ENCODE measurements around the gene ZNF354B. TPM values are rescaled to one million over a fixed set of nuclear protein-coding genes. Genes with fewer than 3 reads are reported as not detected.

The ZNF354B gene
- total and polyA plus RNA-seq, 2 experiments from 2014 or later = 9.0 to 12.3 TPM

DNA sequence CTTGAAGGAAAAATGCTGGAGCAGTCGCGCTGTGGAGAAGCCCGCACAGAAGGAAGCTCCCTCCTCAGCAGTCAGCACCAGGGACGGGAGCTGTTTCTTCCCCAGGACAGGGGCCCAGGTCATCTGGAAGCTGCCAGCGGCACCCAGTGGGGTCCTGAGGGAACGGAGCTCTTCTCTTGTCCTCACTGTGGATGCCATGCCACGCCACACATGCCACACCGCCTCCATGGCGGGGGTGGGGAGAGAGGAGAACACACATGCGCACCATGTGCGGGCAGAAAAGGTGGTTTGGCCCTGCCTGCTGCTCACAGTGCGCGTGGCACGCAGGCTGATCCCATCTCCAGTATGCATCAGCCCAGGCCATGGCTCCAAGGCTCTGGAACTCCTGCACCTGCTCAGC, 41.7 kb upstream of the ZNF354B start (continued):
- TF ChIP-seq, protein P1, sequence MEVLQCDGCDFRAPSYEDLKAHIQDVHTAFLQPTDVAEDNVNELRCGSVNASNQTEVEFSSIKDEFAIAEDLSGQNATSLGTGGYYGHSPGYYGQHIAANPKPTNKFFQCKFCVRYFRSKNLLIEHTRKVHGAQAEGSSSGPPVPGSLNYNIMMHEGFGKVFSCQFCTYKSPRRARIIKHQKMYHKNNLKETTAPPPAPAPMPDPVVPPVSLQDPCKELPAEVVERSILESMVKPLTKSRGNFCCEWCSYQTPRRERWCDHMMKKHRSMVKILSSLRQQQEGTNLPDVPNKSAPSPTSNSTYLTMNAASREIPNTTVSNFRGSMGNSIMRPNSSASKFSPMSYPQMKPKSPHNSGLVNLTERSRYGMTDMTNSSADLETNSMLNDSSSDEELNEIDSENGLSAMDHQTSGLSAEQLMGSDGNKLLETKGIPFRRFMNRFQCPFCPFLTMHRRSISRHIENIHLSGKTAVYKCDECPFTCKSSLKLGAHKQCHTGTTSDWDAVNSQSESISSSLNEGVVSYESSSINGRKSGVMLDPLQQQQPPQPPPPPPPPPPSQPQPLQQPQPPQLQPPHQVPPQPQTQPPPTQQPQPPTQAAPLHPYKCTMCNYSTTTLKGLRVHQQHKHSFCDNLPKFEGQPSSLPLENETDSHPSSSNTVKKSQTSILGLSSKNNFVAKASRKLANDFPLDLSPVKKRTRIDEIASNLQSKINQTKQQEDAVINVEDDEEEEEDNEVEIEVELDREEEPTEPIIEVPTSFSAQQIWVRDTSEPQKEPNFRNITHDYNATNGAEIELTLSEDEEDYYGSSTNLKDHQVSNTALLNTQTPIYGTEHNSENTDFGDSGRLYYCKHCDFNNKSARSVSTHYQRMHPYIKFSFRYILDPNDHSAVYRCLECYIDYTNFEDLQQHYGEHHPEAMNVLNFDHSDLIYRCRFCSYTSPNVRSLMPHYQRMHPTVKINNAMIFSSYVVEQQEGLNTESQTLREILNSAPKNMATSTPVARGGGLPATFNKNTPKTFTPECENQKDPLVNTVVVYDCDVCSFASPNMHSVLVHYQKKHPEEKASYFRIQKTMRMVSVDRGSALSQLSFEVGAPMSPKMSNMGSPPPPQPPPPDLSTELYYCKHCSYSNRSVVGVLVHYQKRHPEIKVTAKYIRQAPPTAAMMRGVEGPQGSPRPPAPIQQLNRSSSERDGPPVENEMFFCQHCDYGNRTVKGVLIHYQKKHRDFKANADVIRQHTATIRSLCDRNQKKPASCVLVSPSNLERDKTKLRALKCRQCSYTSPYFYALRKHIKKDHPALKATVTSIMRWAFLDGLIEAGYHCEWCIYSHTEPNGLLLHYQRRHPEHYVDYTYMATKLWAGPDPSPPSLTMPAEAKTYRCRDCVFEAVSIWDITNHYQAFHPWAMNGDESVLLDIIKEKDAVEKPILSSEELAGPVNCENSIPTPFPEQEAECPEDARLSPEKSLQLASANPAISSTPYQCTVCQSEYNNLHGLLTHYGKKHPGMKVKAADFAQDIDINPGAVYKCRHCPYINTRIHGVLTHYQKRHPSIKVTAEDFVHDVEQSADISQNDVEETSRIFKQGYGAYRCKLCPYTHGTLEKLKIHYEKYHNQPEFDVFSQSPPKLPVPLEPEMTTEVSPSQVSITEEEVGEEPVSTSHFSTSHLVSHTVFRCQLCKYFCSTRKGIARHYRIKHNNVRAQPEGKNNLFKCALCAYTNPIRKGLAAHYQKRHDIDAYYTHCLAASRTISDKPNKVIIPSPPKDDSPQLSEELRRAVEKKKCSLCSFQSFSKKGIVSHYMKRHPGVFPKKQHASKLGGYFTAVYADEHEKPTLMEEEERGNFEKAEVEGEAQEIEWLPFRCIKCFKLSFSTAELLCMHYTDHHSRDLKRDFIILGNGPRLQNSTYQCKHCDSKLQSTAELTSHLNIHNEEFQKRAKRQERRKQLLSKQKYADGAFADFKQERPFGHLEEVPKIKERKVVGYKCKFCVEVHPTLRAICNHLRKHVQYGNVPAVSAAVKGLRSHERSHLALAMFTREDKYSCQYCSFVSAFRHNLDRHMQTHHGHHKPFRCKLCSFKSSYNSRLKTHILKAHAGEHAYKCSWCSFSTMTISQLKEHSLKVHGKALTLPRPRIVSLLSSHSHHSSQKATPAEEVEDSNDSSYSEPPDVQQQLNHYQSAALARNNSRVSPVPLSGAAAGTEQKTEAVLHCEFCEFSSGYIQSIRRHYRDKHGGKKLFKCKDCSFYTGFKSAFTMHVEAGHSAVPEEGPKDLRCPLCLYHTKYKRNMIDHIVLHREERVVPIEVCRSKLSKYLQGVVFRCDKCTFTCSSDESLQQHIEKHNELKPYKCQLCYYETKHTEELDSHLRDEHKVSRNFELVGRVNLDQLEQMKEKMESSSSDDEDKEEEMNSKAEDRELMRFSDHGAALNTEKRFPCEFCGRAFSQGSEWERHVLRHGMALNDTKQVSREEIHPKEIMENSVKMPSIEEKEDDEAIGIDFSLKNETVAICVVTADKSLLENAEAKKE (CRISPR knock-in tag; IDR thresholded peaks at IDR 0.05) = no peak
- TF ChIP-seq, protein P2, sequence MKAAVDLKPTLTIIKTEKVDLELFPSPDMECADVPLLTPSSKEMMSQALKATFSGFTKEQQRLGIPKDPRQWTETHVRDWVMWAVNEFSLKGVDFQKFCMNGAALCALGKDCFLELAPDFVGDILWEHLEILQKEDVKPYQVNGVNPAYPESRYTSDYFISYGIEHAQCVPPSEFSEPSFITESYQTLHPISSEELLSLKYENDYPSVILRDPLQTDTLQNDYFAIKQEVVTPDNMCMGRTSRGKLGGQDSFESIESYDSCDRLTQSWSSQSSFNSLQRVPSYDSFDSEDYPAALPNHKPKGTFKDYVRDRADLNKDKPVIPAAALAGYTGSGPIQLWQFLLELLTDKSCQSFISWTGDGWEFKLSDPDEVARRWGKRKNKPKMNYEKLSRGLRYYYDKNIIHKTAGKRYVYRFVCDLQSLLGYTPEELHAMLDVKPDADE (IDR thresholded peaks at IDR 0.05) = no peak
- TF ChIP-seq JUNB (IDR thresholded peaks at IDR 0.05; ENCODE audit: unreplicated experiment) = no peak
- TF ChIP-seq CREB1 (CRISPR knock-in tag; IDR thresholded peaks at IDR 0.05; ENCODE audit: low read depth) = no peak
- TF ChIP-seq NANOG (IDR thresholded peaks at IDR 0.05; ENCODE audit: borderline replicate concordance) = no peak
- TF ChIP-seq, protein P3, sequence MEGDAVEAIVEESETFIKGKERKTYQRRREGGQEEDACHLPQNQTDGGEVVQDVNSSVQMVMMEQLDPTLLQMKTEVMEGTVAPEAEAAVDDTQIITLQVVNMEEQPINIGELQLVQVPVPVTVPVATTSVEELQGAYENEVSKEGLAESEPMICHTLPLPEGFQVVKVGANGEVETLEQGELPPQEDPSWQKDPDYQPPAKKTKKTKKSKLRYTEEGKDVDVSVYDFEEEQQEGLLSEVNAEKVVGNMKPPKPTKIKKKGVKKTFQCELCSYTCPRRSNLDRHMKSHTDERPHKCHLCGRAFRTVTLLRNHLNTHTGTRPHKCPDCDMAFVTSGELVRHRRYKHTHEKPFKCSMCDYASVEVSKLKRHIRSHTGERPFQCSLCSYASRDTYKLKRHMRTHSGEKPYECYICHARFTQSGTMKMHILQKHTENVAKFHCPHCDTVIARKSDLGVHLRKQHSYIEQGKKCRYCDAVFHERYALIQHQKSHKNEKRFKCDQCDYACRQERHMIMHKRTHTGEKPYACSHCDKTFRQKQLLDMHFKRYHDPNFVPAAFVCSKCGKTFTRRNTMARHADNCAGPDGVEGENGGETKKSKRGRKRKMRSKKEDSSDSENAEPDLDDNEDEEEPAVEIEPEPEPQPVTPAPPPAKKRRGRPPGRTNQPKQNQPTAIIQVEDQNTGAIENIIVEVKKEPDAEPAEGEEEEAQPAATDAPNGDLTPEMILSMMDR (conservative IDR thresholded peaks at IDR 0.05; ENCODE audit: low read depth in 2 of 2) = no peak; a peak in 1 of 4 replicates
- TF ChIP-seq EZH2phosphoT487 (IDR thresholded peaks at IDR 0.05; ENCODE audit: unreplicated experiment) = no peak

Data from GM23338 (cell line).